GM19240 (cell line): ENCODE results near the gene RALGDS.
"Not testable (repeated sequence)": the region's sequence is repeated elsewhere in the genome, so short reads cannot be mapped to it uniquely, and the experiment has no call there.

Experiments
- DNase-seq: peaks from one replicate; pipeline ENCODE4 v3.0.0; 2011; ENCODE audit warnings: low spot score; ENCODE audit not compliant: insufficient read length

The RALGDS gene

DNA sequence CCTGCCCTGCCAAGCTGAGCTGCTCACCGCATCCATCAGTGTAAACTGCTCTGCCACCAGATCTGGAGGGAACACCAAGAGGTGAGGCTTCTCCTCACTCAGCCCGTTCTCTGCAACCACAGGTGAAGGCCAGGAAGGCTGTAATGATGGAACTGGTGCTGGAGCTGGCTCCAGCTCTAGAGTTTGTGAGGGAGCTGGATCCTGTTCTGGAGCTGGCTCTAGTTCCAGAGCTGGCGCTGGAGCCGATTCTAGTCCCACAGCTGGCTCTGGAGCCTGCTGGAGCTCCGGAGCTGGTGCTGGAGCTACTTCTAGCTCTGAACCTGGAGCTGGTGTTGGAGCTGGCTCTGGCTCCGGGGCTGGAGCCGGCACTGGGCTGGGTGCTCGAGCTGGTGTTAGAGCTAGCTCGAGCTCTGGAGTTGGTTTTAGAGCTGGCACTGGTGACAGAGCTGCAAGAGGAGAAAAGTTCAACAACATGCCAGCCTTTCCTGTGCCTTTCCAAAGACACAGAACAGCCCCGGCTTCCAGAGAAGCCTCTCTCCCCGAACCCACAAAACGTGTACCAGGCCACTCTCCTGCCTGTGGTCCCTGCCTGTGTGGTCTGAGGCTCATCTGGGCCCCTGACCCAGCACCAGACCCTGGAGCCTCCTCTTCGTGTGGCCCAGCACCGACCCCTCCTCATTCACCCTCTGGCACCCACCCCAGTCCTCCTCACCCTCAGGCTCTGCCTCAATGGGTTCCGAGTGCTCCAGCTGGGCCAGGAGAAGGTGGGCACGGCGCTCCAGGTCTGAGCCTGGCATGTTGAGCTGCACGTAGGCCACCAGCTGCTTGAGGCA, 12.9 kb downstream of the RALGDS start:
- no peak for DNase-seq

- DNase-seq = no peak
These were observed 13.8 kb downstream of the RALGDS start for GRCh38 chr9:133107245-133107722.

GRCh38 chr9:133106511-133107244, 14.4 kb downstream of the RALGDS start:
- no peak for DNase-seq

DNA sequence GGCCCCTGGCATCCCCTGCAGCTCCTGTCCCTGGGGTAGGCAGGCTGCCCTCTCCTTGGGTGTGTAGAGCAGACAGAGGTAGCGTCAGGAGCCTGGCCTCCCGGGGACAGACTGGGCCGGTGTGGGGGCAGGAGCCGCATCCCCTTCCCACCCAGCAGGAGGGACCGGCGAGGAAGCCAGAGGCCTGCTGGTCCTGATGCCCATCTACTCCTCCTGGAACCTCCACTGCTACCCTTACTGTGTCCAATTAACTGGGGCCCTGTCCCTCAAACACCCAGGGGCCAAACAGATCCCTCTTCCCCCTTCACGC, 15.6 kb downstream of the RALGDS start:
- DNase-seq = no peak

DNA sequence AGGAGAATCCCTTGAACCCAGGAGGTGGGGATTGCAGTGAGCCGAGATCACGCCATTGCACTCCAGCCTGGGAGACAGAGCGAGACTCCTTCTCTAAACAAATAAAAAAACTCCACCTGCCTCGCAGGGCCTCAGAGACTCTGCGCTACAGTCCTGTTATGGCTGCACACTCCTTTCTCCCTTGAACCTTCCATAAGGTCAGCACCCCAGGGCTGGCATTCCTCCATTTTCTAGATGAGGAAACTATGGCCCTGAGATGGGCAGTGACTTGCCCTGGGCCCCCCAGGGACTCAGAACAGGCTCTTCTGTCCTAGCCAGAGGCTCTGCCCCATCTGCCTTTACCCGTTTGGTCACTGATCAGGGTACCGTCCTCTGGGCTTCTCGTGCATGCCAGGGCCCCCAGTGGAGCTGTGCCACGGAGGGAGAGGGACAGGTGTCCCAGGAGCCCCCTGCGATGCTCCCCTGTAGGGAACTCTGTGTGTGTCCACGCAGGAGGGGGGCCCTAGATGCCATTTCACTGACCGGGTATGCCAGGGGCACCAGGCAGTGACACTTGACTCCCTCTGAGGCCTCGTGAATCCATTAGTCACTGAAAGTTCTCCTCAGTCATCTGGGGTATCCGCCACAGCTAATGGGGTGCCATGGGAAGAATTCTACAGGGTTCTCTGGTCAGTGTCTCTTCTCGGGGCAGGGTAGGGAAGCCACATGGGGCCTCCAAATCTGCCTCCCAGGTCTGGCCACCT, 16.2 kb downstream of the RALGDS start:
- DNase-seq = no peak

GRCh38 chr9:133103987-133104505, 17.0 kb downstream of the RALGDS start:
- no peak for DNase-seq

DNA sequence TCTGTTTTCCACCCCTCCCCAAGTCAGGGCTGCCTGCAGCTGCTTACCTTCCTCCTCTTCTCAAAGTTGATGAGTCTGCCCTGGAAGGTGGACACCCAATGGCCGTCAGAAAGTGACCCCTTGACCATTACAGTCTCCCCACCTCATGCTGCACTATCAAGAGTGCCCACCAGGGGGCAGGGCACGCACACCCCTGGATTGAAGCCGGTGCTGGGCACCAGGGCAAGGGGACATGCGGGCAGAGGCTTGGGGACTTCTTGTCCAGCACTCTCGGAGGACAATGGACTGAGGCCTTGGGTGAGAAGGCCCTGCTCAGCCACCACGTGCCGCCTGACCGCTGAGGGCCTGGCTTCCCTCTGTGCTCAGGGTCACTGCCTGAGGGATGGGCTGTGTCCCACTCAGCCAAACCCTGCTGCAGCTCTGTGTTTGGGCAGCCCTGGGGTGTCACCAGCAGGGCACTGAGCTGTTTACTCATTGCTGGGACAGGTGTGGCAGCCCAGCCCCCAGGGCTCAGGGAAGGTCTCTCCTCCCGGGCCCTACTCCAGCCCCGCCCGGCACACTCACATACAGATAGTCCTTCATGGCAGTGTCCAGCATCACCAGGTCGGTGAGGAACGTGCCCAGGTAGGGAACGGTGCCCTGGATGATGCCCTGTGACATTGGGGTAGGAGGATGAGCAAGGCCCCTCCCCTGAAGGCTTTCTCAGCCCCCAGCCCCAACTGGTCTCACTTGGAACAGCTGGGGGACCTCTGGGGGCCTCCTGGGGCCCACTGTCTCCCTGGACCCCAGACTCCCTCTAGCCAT, 17.7 kb downstream of the RALGDS start:
- DNase-seq = peak; percentile 75

DNA sequence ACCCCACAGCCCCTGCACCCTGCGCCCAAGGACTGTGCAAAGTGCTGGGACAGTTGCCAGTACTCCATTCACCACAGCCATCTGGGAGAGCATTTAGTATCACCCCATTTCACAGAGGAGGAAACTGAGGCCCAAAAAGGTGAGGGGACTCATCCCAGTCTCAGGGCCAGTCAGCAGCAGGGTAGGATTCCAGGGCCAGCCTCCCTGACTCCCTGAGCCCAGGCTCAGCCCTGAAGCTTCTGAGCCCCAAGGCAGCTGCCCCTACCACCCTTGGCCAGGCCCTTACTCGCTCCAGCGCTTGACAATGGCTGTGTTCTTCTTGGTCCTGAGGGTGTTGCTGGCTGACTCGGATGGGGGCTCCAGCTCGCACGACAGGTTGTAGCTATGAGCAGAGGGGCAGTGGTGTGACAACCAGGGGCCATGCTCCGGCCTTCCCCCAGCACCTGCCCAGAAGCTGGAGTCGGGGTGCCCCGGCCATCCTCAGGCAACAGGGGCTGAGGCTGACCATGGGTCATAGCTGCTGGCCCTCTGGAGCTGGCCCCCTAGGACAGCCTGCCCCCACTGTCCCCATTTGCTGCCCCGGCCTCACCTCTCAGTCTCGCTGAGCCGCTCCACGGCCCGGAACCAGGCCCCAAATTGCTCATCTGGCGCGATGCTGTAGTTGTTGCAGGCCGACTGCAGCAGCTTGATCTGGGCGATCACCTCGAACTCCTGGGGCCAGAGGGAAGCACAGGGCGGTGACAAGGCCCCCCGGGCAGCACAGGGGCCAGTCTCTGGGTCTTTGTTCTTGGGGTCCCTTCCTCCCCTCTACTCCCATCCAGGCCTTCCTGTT, 18.6 kb downstream of the RALGDS start:
- no peak for DNase-seq

DNA sequence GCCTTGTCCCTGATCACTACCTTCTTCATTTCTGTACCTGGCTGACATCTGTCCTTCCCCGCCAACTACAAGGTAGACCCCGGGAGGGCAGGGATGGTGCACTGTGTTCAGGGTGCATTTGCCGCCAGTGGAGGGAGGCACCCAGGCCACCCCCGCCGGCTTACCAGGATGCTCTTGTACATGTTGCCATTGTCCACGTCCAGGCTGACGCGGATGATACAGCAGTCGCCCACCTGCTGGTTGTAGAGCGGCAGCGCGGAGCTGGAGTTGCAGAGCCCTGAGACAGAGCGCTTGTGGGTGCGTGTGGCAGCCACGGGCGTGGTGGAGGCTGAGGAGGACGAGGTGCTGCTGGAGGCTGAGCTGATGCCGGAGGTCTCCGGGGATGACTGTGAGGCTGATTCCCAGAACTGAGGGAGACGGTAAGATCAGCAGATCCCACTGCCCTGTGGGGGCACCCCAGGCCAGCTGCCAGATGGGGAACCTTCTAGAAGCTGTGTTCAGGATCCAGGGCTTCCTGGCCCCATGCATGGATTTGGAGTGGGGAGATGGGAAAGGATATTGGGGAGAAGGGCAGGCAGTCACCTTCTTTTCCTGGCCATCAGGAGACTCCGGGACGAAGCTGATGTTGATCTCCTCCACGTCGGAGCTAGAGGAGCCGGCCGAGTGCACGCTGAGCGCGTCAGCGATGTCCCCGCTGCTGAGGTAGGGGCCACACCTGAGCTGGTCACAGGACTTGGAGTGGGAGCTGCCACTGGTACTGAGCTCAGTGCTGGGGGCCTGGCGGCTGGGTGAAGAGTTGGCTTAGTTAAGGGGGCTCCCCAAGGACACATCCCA, 19.5 kb downstream of the RALGDS start:
- DNase-seq = no peak

DNA sequence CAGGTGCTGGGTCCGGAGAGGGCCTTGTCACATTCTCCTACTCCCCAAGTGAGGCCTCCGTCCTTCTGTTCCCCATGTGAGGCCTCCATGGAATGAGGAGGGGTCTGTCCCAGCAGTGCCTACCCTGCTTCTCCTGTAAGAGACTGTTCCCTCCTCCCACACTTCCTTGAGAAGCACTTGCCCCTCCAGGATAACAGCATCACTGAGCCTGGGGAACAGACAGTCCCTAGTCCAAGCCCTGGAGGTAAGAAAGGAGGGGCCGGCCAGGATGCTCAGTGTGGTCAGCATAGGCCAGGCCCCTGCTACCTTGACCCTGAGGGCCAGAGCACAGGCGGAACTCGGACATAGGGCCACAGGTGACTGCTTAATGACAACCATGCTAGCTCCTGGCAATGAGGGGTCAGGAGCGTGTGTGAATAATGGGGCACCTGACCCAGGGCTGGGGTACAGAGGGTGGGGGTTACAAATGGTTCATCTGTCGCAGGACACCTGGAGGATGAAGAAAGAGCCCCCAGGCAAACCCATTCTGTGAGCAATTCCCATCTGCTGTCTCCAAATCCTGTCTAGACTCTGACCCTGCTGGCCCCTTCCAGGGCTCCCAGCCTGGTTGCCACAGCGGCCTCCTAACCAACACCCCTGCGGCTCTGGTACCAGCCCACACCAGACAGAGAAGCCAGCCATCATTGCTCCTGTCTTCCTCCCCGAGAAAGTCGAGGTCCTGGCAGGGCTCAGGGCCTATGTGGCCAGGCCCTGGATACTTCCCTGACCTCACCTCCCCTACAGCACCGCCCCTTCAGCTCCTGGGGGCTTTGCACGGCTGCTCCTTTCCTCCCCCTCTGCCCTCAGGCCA, 20.3 kb downstream of the RALGDS start:
- DNase-seq = no peak

DNA sequence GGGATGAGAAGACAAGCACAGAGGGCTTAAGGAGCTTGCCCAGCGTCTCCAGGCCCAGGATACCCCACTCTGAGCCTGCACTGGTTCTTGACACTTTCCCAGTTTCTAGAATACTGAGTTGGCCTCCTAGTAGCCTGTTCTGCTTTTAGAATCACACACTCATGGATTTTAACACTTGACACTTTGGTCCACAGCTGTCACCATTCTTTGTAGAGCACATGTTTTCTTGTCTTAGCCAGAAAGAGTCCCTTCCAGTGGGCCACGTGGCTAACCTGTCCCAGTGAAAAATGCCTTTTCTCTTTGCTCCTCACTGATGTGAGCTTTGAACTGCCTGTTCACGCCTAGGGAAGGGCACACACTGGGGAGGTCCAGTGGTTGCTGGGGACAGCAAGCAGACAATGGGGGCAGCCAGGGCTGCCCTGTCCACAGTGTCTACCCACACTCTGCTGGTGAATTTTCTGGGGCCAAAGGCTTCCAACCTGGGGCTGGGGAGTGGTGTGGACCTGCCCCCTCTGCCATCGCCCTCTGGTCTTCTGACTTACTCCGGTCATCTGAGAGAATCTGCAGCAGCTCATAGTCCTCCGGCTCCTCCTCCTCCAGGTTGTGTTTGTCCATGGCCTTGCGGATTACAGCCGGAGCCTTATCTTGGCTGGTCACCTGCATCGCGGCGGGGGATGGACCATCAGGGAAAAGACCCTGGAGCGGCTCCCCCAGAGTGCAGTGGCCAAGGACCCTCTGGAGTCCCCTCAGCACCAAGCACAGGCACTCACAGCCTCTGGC, 21.1 kb downstream of the RALGDS start:
- DNase-seq = no peak

- no peak for DNase-seq
These were observed 22.2 kb downstream of the RALGDS start for GRCh38 chr9:133098871-133099270.

GRCh38 chr9:133098104-133098754, 22.8 kb downstream of the RALGDS start:
- no peak for DNase-seq

DNA sequence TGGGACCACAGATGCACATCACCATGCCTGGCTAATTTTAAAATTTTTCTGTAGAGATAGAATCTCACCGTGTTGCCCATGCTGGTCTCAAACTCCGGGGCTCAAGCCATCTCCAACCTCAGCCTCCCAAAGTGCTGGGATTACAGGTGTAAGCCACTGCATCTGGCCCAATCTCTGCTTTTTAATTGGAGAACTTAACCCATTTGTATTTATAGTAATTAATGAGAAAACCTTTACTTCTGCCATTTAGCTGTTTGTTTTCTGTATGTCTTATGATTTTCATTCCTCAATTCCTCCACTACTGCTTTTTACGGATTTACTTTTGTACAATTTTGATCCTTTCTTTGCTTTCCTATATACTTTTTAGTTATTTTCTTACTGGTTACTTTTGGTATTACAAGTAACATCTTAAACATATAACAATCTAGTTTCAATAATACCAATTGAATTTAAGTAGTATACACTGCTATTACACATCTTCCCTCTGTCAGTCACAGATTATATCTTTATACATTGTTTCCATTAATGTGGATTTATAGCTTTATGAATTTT, 26.1 kb downstream of the RALGDS start:
- DNase-seq = no peak

DNA sequence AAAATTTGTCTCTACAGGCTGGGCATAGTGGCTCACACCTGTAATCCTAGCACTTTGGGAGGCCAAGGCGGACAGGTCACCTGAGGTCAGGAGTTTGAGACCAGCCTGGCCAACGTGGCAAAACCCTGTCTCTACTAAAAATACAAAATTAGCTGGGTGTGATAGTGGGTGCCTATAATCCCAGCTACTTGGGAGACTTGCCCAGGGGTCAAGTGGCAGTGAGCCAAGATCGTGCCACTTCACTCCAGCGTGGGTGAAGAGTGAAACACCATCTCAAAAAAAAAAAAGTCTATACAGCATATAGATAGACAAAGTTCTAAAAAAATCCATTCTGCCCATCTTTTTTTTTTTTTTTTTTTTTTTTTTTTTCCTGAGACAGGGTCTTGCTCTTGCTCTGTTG, 26.7 kb downstream of the RALGDS start:
- DNase-seq = not testable (repeated sequence)

GRCh38 chr9:133090752-133091385, 30.2 kb downstream of the RALGDS start:
- no peak for DNase-seq
